ENCODE data around the gene RBM33. TPM values are rescaled to one million over a fixed set of nuclear protein-coding genes. Genes with fewer than 3 reads are reported as not detected.

RBM33 gene
- total RNA-seq, 1 donor from 2014 or later: 67.2 TPM

- no peak overlapping the region for H3K4me3 Mint-ChIP-seq
- TF ChIP-seq CTCF (conservative IDR thresholded peaks at IDR 0.05): no peak
- H3K27me3 Mint-ChIP-seq: no peaks in the 10 kb centered on the region
- DNase-seq (ENCODE audit: extremely low spot score, unreplicated experiment): no peak
- peaks cover 11% of the 10 kb centered on the region for H3K4me1 Mint-ChIP-seq (ENCODE audit: unreplicated experiment)
- H3K27ac Mint-ChIP-seq: no peak overlapping the region
- peaks cover 18% of the 10 kb centered on the region for H3K9me3 Mint-ChIP-seq
- H3K36me3 Mint-ChIP-seq: peaks cover 35% of the 10 kb centered on the region
Measured at GRCh38 chr7:155640629-155641028, 3.8 kb upstream of the RBM33 start.

DNA sequence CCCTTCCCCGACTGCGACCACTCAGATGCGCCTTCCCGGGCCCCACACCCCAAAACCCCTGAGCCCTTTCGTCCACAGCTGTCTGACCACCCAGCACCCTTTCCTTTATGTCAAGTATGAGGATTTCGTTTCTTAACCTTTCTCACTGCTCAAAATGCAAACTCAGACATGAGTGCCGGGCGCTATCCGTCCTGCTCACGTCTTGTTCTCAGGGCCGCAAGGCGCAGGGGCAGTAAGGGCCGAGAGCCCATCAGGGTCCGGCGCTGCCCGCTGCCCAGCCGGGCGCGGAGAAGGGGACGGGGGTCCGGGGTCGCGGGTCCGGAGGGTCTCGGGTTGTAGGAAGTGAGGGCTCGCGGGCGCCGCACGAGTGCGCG lies 670 bp upstream of the RBM33 start:
- H3K27me3 Mint-ChIP-seq: no peaks in the 10 kb centered on the region
- peak overlapping the region; percentile 95 for H3K4me3 Mint-ChIP-seq
- peaks cover 13% of the 10 kb centered on the region for H3K9me3 Mint-ChIP-seq
- peaks cover 24% of the 10 kb centered on the region for H3K4me1 Mint-ChIP-seq (ENCODE audit: unreplicated experiment)
- no peak for DNase-seq (ENCODE audit: extremely low spot score, unreplicated experiment)
- H3K36me3 Mint-ChIP-seq: peaks cover 63% of the 10 kb centered on the region
- peak overlapping the region; percentile 96 for H3K27ac Mint-ChIP-seq
- TF ChIP-seq CTCF (conservative IDR thresholded peaks at IDR 0.05): no peak

DNA sequence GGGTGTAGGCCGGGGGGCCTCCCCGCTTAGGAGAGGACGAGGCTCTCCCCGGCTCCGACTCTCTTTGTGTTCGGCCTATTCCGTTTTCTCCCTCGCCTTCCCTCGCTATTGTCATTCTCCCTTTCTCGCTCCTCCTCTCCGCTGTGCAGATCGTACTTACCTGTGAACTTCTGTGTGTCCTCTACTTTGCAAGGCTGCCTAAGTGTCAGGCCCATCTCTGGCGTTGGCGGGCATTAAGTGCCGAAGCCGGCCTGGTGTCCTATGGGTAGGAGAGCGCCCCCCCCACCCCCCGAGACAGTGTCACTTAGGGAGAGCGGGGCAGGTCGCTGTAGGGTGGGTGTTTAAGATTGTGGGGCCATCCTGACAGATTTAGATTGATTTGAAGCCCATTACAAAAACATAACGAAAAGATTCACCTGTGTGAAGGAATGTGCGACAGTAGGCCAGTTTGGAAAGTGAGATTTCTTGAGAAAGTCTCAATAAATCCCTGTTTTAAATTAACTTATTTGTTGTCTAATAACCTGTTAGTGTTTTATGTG lies 579 bp downstream of the RBM33 start:
- Mint-ChIP-seq H3K27me3 (no peaks in the 10 kb centered on the region), H3K36me3 (peaks cover 74% of the 10 kb centered on the region), H3K4me1 (ENCODE audit: unreplicated experiment) (peaks cover 24% of the 10 kb centered on the region), H3K9me3 (peaks cover 17% of the 10 kb centered on the region), H3K4me3 (peak overlapping the region; percentile 95), H3K27ac (peak overlapping the region; percentile 96)
- DNase-seq (ENCODE audit: extremely low spot score, unreplicated experiment): no peak
- no peak for TF ChIP-seq CTCF (conservative IDR thresholded peaks at IDR 0.05)

GRCh38 chr7:155645662-155646061 lies 1.2 kb downstream of the RBM33 start:
- peaks cover 72% of the 10 kb centered on the region for H3K36me3 Mint-ChIP-seq
- TF ChIP-seq CTCF (conservative IDR thresholded peaks at IDR 0.05): no peak
- DNase-seq (ENCODE audit: extremely low spot score, unreplicated experiment): no peak
- H3K27me3 Mint-ChIP-seq: no peaks in the 10 kb centered on the region
- H3K4me1 Mint-ChIP-seq (ENCODE audit: unreplicated experiment): peaks cover 24% of the 10 kb centered on the region
- peaks cover 21% of the 10 kb centered on the region for H3K9me3 Mint-ChIP-seq
- H3K4me3 Mint-ChIP-seq: peak overlapping the region; percentile 95
- H3K27ac Mint-ChIP-seq: peak overlapping the region; percentile 96

GRCh38 chr7:155646669-155647068 lies 2.2 kb downstream of the RBM33 start:
- DNase-seq (ENCODE audit: extremely low spot score, unreplicated experiment): no peak
- peaks cover 24% of the 10 kb centered on the region for H3K4me1 Mint-ChIP-seq (ENCODE audit: unreplicated experiment)
- peak overlapping the region; percentile 95 for H3K4me3 Mint-ChIP-seq
- TF ChIP-seq CTCF (conservative IDR thresholded peaks at IDR 0.05): no peak
- H3K27ac Mint-ChIP-seq: peak overlapping the region; percentile 35
- peaks cover 69% of the 10 kb centered on the region for H3K36me3 Mint-ChIP-seq
- H3K9me3 Mint-ChIP-seq: peaks cover 21% of the 10 kb centered on the region
- H3K27me3 Mint-ChIP-seq: no peaks in the 10 kb centered on the region

GRCh38 chr7:155647302-155647701 lies 2.8 kb downstream of the RBM33 start:
- Mint-ChIP-seq H3K36me3 (peaks cover 66% of the 10 kb centered on the region), H3K9me3 (peaks cover 21% of the 10 kb centered on the region), H3K27me3 (no peaks in the 10 kb centered on the region), H3K4me3 (peak overlapping the region; percentile 34), H3K27ac (no peak overlapping the region), H3K4me1 (ENCODE audit: unreplicated experiment) (peaks cover 24% of the 10 kb centered on the region)
- DNase-seq (ENCODE audit: extremely low spot score, unreplicated experiment): no peak
- TF ChIP-seq CTCF (conservative IDR thresholded peaks at IDR 0.05): no peak

All from type B pancreatic cell (in vitro differentiated cells).